ENCODE data around the gene LRRC38. TPM values are rescaled to one million over a fixed set of nuclear protein-coding genes. Genes with fewer than 3 reads are reported as not detected.

Gene LRRC38
- total and polyA plus RNA-seq, 2 of the 13 experiments (the other 11 are each of a cell fraction or from before 2014, with no cell fraction given): not detected

DNA sequence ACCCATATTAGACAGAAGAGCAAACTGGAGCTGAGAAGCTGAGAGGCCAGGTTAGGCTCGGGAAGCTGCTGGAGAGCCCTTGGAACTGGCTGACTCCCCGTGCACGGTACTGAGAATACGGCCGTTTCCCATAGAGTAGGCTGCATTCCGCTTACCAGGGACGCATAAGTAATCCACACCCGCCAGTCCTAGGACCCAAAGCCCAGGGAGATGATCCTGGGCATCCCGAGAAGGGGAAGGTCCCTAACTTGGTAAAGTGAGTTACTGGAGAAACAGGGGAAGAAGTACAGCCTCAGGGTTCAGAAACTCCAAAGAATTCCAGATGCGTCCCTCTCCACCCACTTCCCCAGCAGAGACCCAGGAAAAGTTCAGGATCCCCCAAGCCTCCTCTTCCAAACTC is 1.3 kb downstream of the LRRC38 start:
- H3K27ac ChIP-seq (ENCODE audit: extremely low read length, insufficient read depth, low read length): no peak overlapping the region
- H3K79me2 ChIP-seq (ENCODE audit: insufficient read depth, low read length): no peaks in the 10 kb centered on the region
- no peaks in the 10 kb centered on the region for H4K20me1 ChIP-seq (ENCODE audit: insufficient read depth, low read length)
- no peak overlapping the region for H3K4me2 ChIP-seq (ENCODE audit: low read depth, low read length)
- no TSS peak for BruUV-seq (replicated peaks)
- H3K9me3 ChIP-seq (ENCODE audit: low read length): no peaks in the 10 kb centered on the region
- no peak for DNase-seq (ENCODE audit: low spot score)
- WGBS (ENCODE audit: low lambda C conversion rate): 5% methylated on average over 6 of the region's 10 CpGs
- no peaks in the 10 kb centered on the region for H3K36me3 ChIP-seq (replicated peaks in 1 of 2; ENCODE audit: control insufficient read depth in 1 of 2, insufficient read depth in 2 of 2, low read length in 2 of 2)
- POLR2A ChIA-PET: no interaction called here
- CTCF ChIA-PET (ENCODE audit: low intra/inter-chr PET ratio, low total read pairs): no interaction called here
- no peak for FAIRE-seq
- peaks cover 5 to 41% of the 10 kb centered on the region in 2 experiments; a peak in 4 of 5 replicates for H3K27me3 ChIP-seq (ENCODE audit: control insufficient read depth in 1 of 2, insufficient read depth in 2 of 2, low read length in 2 of 2)
- no peak for ATAC-seq
- intact Hi-C loops (cut with micrococcal nuclease; ENCODE audit: unreplicated experiment) (no loop called here), in situ Hi-C loops (cut with HindIII; ENCODE audit: extremely low pct_ligation_motif_present, low pct_unique_long_range_greater_than_20kb) (no loop called here)
- no peak overlapping the region for H2AFZ ChIP-seq (ENCODE audit: low read length)
- H3K9ac ChIP-seq (ENCODE audit: insufficient read depth, low read depth, low read length): no peak overlapping the region
- H3K4me3 ChIP-seq (replicated peaks in 1 of 3; ENCODE audit: insufficient read depth in 1 of 3, low read depth in 2 of 3, low read length in 3 of 3): no peak overlapping the region
- no peaks in the 10 kb centered on the region for H3K4me1 ChIP-seq (ENCODE audit: insufficient read depth, low read length)
- TF ChIP-seq U2AF1 (optimal IDR thresholded peaks at IDR 0.05; ENCODE audit: low read depth, low read length) (no peak), ZNF329 (CRISPR knock-in tag; IDR thresholded peaks at IDR 0.05; ENCODE audit: low read depth) (no peak), ZNF605 (CRISPR knock-in tag; IDR thresholded peaks at IDR 0.05) (no peak), LCORL (IDR thresholded peaks at IDR 0.05) (no peak), LCORL (CRISPR knock-in tag; IDR thresholded peaks at IDR 0.05) (no peak), REPIN1 (CRISPR knock-in tag; IDR thresholded peaks at IDR 0.05; ENCODE audit: borderline replicate concordance, low read depth) (no peak), HMGA1 (CRISPR knock-in tag; conservative IDR thresholded peaks at IDR 0.05) (no peak), FOXJ3 (CRISPR knock-in tag; IDR thresholded peaks at IDR 0.05; ENCODE audit: borderline replicate concordance) (no peak), XRCC5 (optimal IDR thresholded peaks at IDR 0.05; ENCODE audit: low read length) (no peak), HES4 (CRISPR knock-in tag; IDR thresholded peaks at IDR 0.05; ENCODE audit: borderline replicate concordance) (no peak), ATM (IDR thresholded peaks at IDR 0.05; ENCODE audit: borderline replicate concordance) (no peak), ZNF264 (CRISPR knock-in tag; IDR thresholded peaks at IDR 0.05) (no peak), CHD4 (IDR thresholded peaks at IDR 0.05; ENCODE audit: borderline replicate concordance, low read length) (no peak)
- TF ChIP-seq, protein P1, sequence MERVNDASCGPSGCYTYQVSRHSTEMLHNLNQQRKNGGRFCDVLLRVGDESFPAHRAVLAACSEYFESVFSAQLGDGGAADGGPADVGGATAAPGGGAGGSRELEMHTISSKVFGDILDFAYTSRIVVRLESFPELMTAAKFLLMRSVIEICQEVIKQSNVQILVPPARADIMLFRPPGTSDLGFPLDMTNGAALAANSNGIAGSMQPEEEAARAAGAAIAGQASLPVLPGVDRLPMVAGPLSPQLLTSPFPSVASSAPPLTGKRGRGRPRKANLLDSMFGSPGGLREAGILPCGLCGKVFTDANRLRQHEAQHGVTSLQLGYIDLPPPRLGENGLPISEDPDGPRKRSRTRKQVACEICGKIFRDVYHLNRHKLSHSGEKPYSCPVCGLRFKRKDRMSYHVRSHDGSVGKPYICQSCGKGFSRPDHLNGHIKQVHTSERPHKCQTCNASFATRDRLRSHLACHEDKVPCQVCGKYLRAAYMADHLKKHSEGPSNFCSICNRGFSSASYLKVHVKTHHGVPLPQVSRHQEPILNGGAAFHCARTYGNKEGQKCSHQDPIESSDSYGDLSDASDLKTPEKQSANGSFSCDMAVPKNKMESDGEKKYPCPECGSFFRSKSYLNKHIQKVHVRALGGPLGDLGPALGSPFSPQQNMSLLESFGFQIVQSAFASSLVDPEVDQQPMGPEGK (CRISPR knock-in tag; IDR thresholded peaks at IDR 0.05): no peak
- TF ChIP-seq, protein P2, sequence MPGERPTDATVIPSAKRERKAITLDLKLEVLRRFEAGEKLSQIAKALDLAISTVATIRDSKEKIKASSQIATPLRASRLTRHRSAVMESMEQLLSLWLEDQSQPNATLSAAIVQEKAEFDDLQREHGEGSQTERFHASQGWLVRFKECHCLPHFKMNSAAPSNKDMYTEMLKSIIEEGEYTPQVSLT (CRISPR knock-in tag; IDR thresholded peaks at IDR 0.05; ENCODE audit: borderline replicate concordance, low read depth): no peak
- TF ChIP-seq, protein P3, sequence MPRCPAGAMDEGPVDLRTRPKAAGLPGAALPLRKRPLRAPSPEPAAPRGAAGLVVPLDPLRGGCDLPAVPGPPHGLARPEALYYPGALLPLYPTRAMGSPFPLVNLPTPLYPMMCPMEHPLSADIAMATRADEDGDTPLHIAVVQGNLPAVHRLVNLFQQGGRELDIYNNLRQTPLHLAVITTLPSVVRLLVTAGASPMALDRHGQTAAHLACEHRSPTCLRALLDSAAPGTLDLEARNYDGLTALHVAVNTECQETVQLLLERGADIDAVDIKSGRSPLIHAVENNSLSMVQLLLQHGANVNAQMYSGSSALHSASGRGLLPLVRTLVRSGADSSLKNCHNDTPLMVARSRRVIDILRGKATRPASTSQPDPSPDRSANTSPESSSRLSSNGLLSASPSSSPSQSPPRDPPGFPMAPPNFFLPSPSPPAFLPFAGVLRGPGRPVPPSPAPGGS (CRISPR knock-in tag; IDR thresholded peaks at IDR 0.05): no peak

Data from HepG2 (cell line).